DLD1 (cell line): Measurements from ENCODE around the gene RAP1GAP2.

Source experiments
- in situ Hi-C: cut with HindIII; loops from 2 replicates; pipeline ENCODE4 v1.10.0; 2017; ENCODE audit warnings: low sequenced_read_pairs

RAP1GAP2 gene

GRCh38 chr17:2937331-2938003 lies 141.2 kb downstream of the RAP1GAP2 start:
- in situ Hi-C loops = no loop called here

- in situ Hi-C loops = no loop called here
These were observed 143.6 kb downstream of the RAP1GAP2 start for GRCh38 chr17:2939714-2940351.

DNA sequence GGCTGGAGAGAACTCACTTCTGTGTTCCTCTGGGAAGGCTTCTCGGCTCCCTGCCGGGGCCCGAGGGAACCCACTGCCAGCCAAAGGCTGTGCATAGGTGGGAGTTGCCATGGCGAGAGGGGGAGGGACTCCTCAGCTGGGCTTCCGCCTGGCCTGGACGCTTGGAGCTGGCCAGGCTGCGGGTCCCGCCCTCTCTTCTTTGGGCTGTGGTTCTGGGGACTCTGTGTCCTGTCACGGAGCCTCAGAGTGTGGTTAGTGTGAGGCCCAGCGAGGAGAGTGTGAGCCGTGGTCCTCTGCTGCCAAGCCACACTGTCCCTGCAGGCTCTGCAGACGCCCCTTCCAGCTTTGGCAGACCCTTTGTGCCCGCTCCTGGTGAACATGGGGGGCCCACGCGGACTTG lies 144.1 kb downstream of the RAP1GAP2 start:
- in situ Hi-C loops = no loop called here

DNA sequence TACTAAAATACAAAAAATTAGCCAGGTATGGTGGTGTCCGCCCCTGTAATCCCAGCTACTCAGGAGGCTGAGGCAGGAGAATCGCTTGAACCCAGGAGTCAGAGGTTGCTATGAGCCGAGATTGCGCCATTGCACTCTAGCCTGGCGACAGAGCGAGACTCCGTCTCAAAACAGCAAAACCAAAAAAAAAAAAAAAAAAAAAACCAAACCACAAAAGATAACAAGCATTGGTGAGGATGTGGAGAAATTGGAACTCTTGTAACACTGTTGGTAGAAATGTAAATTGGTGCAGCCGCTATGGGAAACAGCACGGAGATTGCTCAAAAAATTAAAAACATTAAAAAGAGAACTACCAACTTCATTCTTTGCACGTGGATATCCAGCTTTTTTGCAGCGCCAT lies 147.7 kb downstream of the RAP1GAP2 start:
- in situ Hi-C loops = no loop called here

DNA sequence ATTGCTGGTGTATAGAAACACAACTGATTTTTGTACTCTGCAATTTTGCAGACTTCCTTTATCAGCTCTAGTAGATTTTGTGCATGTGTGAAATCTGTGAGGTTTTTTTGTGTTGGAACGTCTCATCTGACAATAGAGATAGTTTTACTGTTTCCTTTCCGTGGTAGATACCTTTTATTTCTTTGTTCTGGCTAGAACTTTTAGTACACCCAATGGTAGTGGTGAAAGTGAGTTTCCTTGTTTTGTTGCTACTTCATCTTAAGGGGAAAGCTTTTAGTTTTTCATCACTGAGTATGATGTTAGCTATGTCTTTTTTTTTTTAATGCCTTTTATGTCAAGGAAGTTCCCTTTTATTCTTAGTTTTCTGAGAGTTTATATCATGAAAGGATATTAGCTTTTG lies 149.1 kb downstream of the RAP1GAP2 start:
- in situ Hi-C loops = no loop called here

DNA sequence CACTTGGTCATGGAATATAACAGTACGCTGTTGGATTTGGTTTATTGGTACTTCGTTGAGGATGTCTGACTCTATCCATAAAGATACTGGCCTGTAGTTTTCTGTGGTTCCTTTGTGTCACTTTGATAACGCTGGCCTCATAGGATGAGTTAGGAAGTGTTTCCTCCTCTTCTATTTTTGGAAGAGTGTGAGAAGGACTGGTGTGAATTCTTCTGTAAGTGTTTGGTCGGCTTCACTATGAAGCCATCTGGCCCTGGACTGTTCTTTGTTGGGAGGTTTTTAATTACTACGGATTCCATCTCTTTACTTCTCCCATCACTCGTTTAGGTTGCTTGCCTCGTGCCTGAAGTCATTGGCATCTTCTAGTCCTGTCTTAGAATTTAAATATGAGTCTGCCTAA lies 149.9 kb downstream of the RAP1GAP2 start:
- in situ Hi-C loops = no loop called here

- in situ Hi-C loops = no loop called here
These were observed 151.3 kb downstream of the RAP1GAP2 start for GRCh38 chr17:2947588-2947950.

DNA sequence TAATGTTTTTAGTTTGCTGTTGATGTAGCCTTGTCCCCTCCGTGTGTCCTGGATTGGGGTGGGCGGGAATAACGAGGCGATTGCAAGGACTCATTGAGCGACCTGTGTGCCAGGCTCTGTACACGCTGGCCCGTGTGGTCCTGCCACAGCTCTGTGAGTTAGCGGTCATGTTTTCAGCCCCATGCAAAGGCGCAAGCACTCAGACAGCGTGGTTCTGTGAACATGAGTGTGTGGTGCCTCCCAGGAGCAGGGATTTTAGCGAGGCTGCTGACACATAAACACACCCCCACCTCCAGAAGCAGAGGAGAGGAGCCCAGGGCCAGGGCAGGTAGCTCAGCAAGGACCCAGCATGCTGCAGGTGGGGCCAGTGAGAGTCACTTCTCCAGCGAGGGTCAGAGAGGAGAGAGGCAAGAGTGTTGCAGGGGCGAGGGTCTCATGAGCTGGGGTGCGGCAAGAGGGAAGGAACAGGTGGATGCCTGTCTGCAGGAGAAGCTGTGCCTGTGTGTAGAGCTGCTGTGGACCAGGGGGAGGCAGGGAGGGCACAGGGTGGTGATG lies 151.8 kb downstream of the RAP1GAP2 start:
- in situ Hi-C loops = no loop called here

- in situ Hi-C loops = no loop called here
These were observed 152.7 kb downstream of the RAP1GAP2 start for GRCh38 chr17:2948721-2949468.

- in situ Hi-C loops = no loop called here
These were observed 153.3 kb downstream of the RAP1GAP2 start for GRCh38 chr17:2949469-2950044.

DNA sequence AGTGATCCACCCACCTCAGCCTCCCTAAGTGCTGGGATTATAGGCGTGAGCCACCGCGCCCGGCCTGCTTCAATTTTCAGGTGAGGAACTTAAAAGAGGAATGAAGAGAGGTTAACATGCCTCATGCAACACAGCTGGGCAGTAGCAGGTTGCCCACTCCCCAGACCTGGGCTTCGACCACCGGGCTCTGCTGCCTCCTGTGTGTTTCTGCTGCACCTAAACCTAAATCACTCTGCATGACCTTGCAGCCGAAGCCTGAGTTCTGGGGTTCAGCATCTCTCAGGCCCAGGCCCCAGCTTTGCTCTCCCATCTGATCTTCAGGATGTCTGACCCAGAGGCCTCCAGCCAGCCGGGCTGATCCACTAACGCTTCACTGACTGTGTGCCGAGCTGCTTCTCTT lies 154.6 kb downstream of the RAP1GAP2 start:
- in situ Hi-C loops = no loop called here

GRCh38 chr17:2952174-2952845 lies 156.1 kb downstream of the RAP1GAP2 start:
- in situ Hi-C loops = no loop called here

DNA sequence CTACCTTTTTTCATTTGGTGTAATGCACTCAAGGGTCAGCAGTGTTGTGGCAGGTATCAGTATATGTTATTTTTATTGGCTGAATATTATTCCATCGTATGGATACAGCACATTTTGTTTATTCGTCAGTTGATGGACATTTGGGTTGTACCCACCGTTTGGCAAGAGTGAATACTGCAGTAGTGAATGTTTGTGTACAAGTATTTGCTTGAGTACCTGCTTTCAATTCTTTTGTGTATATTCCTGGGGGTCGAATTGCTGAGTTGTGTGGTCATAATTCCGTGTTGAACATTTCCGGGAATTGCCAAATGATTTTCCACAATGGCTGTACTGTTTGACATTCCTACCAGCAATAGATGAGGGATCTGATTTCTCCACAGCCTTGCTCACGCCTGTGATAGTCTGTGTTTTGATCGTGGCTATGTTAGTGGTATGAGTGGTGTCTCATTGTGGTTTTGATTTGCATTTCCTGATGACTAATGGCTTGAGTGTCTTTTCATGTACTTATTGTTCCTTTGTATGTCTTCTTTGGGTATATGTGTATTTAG lies 158.7 kb downstream of the RAP1GAP2 start:
- in situ Hi-C loops = no loop called here

- in situ Hi-C loops = no loop called here
These were observed 159.8 kb downstream of the RAP1GAP2 start for GRCh38 chr17:2955931-2956582.

GRCh38 chr17:2957631-2958286 lies 161.5 kb downstream of the RAP1GAP2 start:
- in situ Hi-C loops = no loop called here

DNA sequence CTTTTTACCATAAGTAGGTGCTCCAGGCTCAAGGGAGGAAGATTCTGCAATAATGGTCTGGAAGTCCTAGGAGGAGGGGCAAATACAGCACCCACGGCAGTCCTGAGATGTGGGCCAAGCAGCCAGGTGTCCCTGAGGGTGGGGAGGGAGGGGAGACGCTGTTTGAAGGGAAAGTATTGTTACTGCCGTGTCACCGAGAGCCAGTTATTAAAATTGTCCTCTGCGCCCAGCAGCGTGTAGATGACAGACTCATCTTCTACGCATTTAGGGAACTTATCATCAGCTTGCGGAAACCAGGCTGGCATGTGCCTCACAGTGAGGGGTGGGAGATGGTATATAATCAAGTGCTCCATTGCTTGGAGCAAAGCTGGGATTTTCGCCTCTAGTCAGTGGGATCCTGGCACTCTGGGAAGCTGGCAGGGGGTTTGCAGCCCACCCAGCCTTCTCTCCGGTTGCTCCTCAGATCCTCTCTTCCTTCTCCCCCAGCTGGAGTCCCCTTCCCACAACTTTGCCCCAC lies 162.5 kb downstream of the RAP1GAP2 start:
- in situ Hi-C loops = no loop called here

DNA sequence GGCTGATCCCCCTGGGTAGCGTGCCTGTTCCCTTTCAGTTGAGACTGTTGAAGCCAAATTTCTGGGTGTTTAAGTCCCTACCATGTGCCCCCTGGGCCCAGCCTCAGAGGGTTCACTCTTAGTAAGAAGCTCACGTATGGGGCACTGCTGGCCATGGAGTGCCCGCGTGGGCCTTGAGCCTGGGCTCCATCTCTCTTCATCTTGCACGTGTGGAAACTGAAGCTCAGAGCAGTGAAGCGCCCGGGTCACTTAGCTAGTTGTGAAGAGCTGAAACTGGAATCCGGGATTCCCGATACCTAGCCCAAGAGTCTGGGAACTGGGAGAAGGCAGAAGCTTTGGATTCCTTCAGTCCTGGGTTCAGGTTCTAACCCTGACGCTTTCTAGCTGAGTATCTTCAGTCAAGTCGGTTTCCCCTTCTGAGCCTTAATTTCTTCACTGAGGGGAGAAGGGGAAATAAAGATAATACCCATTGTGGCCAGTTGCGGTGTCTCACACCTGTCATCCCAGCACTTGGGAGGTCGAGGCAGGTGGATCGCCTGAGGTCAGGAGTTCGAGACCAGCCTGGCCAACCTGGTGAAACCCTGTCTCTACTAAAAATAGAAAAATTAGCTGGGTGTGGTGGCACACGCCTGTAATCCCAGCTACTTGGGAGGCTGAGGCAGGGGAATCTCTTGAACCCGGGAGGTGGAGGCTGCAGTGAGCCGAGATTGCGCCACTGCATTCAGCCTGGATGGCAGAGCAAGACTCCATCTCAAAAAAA lies 163.3 kb downstream of the RAP1GAP2 start:
- in situ Hi-C loops = no loop called here

DNA sequence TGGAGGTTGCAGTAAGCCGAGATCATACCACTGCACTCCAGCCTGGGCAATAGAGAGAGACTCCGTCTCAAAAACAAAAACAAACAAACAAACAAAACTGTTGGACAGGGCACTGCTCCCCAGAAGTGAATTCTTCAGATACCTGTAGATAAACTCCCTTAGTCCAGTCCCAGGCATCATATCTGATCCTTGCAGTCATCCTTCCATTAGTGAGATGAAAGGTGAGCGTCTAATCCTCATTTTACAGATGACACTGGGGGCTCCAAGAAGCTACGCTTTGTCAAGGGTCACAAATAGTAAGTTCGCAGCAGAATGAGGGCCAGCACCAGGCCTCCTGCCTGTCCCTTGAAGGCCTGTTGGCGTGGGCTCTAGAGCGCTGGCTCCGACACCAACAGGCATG lies 165.2 kb downstream of the RAP1GAP2 start:
- in situ Hi-C loops = no loop called here

DNA sequence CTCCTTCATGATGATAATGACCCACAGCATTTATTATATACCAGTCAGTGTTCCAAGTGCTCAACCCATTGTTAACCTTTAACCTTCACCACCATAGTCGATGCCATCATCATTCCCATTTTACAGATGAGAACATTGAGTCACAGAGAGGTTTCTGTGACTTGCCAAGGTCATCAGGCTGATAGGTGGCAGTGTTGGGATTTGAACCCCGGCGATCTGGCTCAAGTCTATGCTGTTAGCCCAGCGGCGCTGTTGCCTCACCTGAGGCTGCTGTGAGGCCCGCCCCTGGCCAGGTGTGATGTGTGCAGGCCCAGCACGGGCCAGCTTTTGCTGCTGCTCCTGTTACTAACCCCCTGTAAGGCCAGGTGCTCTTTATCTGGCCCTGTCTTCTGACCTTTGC lies 166.0 kb downstream of the RAP1GAP2 start:
- in situ Hi-C loops = no loop called here
